ENCODE data around the gene PRPF40A. TPM values are rescaled to one million over a fixed set of nuclear protein-coding genes. Genes with fewer than 3 reads are reported as not detected.
A peak's percentile ranks its signal among the peaks of the same experiment; 100 is the strongest.

PRPF40A gene
- total and polyA plus RNA-seq, 10 of the 15 experiments (the other 5 are each of a cell fraction or from before 2014, with no cell fraction given) = 97.8 to 197 (median 144) TPM

GRCh38 chr2:152693033-152693432 lies 24.2 kb downstream of the PRPF40A start (continued):
- TF ChIP-seq NKRF (conservative IDR thresholded peaks at IDR 0.05) (no peak), EGR1 (IDR thresholded peaks at IDR 0.05; ENCODE audit: borderline replicate concordance in 1 of 2, low read depth in 2 of 2, low read length in 2 of 2) (no peak), SUZ12 (IDR thresholded peaks at IDR 0.05; ENCODE audit: unreplicated experiment) (no peak), SRF (IDR thresholded peaks at IDR 0.05; ENCODE audit: low read depth in 2 of 2, low read length in 2 of 2) (no peak), USF1 (IDR thresholded peaks at IDR 0.05; ENCODE audit: borderline replicate concordance, extremely low read length, insufficient read depth, low read depth, low read length) (no peak), RCOR1 (conservative IDR thresholded peaks at IDR 0.05; ENCODE audit: low read depth, low read length) (no peak), WRNIP1 (IDR thresholded peaks at IDR 0.05; ENCODE audit: borderline replicate concordance, low read depth, low read length) (no peak), E2F8 (IDR thresholded peaks at IDR 0.05; ENCODE audit: low read depth, partially characterized antibody) (no peak), RELB (IDR thresholded peaks at IDR 0.05; ENCODE audit: low read depth) (no peak), ATF3 (IDR thresholded peaks at IDR 0.05; ENCODE audit: borderline replicate concordance, extremely low read depth, low read depth, low read length) (no peak), CHD1 (IDR thresholded peaks at IDR 0.05; ENCODE audit: low read depth, low read length) (no peak), FOXM1 (IDR thresholded peaks at IDR 0.05; ENCODE audit: low read depth, low read length) (peak; percentile 48; the same call in 1 of the 2 replicates), LARP7 (IDR thresholded peaks at IDR 0.05) (no peak), ZNF687 (IDR thresholded peaks at IDR 0.05) (no peak)

All from GM12878 (cell line).